Thymus (tissue), 14 donors: Measurements from ENCODE around the gene SRRM5. TPM values are rescaled to one million over a fixed set of nuclear protein-coding genes. Genes with fewer than 3 reads are reported as not detected.

Experiments
- DNase-seq, 9 donors: peaks; one replicate each; pipeline ENCODE4 v3.0.0-alpha.2; 2013; ENCODE audit warnings: low spot score in 9 of 9, low read depth in 6 of 9, missing footprints in 1 of 9
- H3K27ac ChIP-seq, 2 donors: one replicate each; pipeline ENCODE4 v1.5.1; 2013; ENCODE audit warnings: control low read depth in 1 of 2, low read depth in 1 of 2, low read length in 1 of 2, mild to moderate bottlenecking in 1 of 2, moderate library complexity in 1 of 2
- H3K27me3 ChIP-seq, 2 donors: one replicate each; pipeline ENCODE4 v1.5.1; 2013; ENCODE audit warnings: low read length in 1 of 2; ENCODE audit not compliant: control insufficient read depth in 2 of 2, insufficient read depth in 1 of 2
- H3K36me3 ChIP-seq, 2 donors: one replicate each; pipeline ENCODE4 v1.5.1; 2013; ENCODE audit warnings: low read length in 1 of 2, mild to moderate bottlenecking in 1 of 2, moderate library complexity in 1 of 2; ENCODE audit not compliant: control insufficient read depth in 2 of 2, insufficient read depth in 2 of 2
- H3K4me1 ChIP-seq, 2 donors: one replicate each; pipeline ENCODE4 v1.5.1; 2013; ENCODE audit warnings: low read length in 2 of 2; ENCODE audit not compliant: control insufficient read depth in 2 of 2, insufficient read depth in 2 of 2
- H3K4me3 ChIP-seq, 2 donors: one replicate each; pipeline ENCODE4 v1.5.1; 2013; ENCODE audit warnings: low read length in 2 of 2, control low read depth in 1 of 2, mild to moderate bottlenecking in 1 of 2
- H3K9me3 ChIP-seq, 2 donors: one replicate each; pipeline ENCODE4 v1.5.1; 2013; ENCODE audit warnings: low read length in 1 of 2, mild to moderate bottlenecking in 1 of 2; ENCODE audit not compliant: control insufficient read depth in 2 of 2, insufficient read depth in 1 of 2
- WGBS: extraction: QIAGEN DNeasy Blood & Tissue Kit; methylation state at CpG from one replicate; pipeline ENCODE4 v1.1.7; 2013; 5-methylcytosine and 5-hydroxymethylcytosine counted together
- long read RNA-seq, 10 donors: transcript quantifications; one replicate each; lab custom pipeline, GENCODE V29; 2026
- polyA plus RNA-seq: library from polyadenylated mRNA; stranded (reverse); fragments of 200-250 nt; gene quantifications from one replicate; pipeline ENCODE4 v1.2.3, GENCODE V29; 2013
- total RNA-seq: library from RNA; stranded (reverse); fragments of 120-200 nt; gene quantifications from one replicate; pipeline ENCODE4 v1.2.4, GENCODE V29; 2013
- donor health status: healthy.

Gene SRRM5, protein sequence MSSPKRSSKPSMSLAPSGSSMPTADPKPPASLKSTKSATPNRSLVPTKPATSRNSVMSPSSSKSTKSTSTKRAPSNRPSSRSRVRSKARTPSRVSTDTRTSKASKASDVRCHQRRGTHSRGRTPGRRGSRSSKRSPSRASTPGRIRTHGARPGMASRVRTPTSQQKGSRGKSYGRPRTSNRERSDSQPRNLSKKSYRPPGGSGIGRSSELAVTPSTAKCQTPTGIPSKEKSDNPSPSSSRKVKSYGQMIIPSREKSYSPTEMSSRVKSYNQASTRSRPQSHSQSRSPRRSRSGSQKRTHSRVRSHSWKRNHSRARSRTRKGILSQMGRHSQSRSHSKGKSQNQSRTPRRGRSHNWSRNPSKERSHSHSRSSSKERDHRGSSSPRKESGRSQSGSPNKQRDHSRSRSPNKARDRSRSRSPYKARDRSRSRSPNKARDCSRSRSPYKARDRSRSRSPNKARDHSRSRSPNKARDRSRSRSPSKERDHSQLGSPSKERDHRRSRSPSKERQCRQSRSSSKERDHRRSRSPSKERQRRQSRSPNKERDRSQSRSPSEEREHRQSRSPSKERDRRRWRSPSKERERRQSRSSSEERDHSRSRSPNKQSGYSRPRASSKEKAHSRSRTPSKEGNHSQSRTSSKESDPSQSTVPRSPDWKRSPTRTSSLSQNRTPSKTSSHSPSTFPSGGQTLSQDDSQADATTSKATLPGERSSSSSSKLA
- 0.05 TPM for total RNA-seq
- 0.39 TPM for polyA plus RNA-seq
- long read RNA-seq, donor 1, partial matches to known transcripts = 10 of 10 reads
- long read RNA-seq, donor 1, other reads (novel, unspliced or antisense) = 0 of 10 reads
- long read RNA-seq, donor 2, partial matches to known transcripts = 0 of 3 reads
- long read RNA-seq, donor 2, other reads (novel, unspliced or antisense) = 0 of 3 reads
- long read RNA-seq, donor 3, partial matches to known transcripts = 41 of 206 reads
- long read RNA-seq, donor 3, other reads (novel, unspliced or antisense) = 164 of 206 reads
- long read RNA-seq, donor 4, partial matches to known transcripts = 98 of 98 reads
- long read RNA-seq, donor 4, other reads (novel, unspliced or antisense) = 0 of 98 reads
- long read RNA-seq, donor 5 = 0 reads
- long read RNA-seq, donor 6, partial matches to known transcripts = 0 of 1 reads
- long read RNA-seq, donor 6, other reads (novel, unspliced or antisense) = 0 of 1 reads
- long read RNA-seq, donor 7, partial matches to known transcripts = 0 of 2 reads
- long read RNA-seq, donor 7, other reads (novel, unspliced or antisense) = 0 of 2 reads
- long read RNA-seq, donor 8, partial matches to known transcripts = 0 of 1 reads
- long read RNA-seq, donor 8, other reads (novel, unspliced or antisense) = 0 of 1 reads
- long read RNA-seq, donor 9 = 0 reads
- long read RNA-seq, donor 10, partial matches to known transcripts = 0 of 1 reads
- long read RNA-seq, donor 10, other reads (novel, unspliced or antisense) = 0 of 1 reads

GRCh38 chr19:43611788-43612187, at the start of gene SRRM5:
SRRM5 (plus strand) TSS chr19:43612088; CDS start chr19:43612122, 34 bp downstream.
- H3K36me3 ChIP-seq = peaks cover 42 to 47% of the 10 kb centered on the region in 2 donors

DNA sequence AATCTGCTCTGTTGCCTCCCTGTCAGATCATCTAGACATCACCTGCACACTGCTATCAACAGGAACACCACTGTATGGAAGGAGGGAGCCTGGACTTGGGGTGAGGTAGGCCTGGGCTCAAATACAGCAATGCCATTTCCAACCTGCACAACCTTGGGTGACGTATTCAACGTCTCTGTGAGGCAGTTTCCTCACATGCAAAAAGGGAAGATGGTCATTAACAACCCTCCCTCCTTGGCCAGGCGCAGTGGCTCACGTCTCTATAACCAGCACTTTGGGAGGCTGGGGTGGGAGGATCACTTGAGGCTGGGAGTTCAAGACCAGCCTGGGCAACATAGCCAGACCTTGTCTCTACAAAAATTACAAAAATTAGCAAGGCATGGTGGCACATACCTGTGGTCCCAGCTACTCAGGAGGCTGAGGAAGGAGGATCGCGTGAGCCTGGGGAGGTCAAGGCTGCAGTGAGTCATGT, 49.6 kb upstream of the SRRM5 start:
- Histone ChIP-seq H3K4me1 (peaks cover 24 to 42% of the 10 kb centered on the region in 2 donors), H3K36me3 (peaks cover 6 to 20% of the 10 kb centered on the region in 2 donors), H3K27ac (peak overlapping the region; percentile 95 to 98), H3K9me3 (peaks cover 0 to 3% of the 10 kb centered on the region in 2 donors), H3K27me3 (no peaks in the 10 kb centered on the region), H3K4me3 (peak overlapping the region; percentile 2 to 17)
- WGBS = 42% methylated on average over 6 of the region's 6 CpGs
- peak in 1 of 9 donors; percentile 46 for DNase-seq

More at GRCh38 chr19:43611788-43612187, at the start of gene SRRM5:
- Histone ChIP-seq H3K27me3 (no peaks in the 10 kb centered on the region), H3K4me3 (no peak within 1 kb of the TSS), H3K9me3 (no peaks in the 10 kb centered on the region), H3K4me1 (peaks cover 0 to 4% of the 10 kb centered on the region in 2 donors), H3K27ac (no peak within 1 kb of the TSS)
- 98% methylated on average over 3 of the region's 3 CpGs for WGBS
- no peak for DNase-seq

DNA sequence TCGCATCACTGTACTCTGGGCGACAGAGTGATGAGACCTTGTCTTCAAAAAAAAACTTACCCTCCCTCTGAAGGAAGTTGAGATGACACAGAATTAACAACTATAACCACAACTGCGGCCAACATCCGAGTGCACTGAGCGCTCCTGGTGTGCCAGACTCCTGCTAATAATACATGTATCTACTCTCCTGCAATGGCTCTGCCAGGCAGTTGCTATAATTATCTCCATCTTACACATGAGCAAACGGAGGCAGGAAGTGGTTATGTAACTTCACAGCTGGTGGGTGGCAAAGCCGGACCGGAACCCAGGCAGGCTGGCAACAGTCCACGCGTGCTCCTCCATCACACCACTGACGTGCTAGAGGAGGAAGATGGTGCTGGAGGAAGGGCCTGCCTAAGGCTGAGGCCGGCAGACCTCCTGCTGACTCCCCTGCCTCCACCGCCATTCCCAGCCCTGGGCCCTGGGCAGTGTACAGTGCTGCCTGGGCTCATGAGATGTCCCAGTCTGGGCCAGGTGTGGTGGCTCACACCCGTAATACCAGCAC, 49.1 kb upstream of the SRRM5 start:
- H3K36me3 ChIP-seq = peaks cover 6 to 17% of the 10 kb centered on the region in 2 donors
- DNase-seq = peak; percentile 48 to 91 (median 71)
- H3K4me3 ChIP-seq = peak overlapping the region; percentile 2 to 17
- H3K4me1 ChIP-seq = peaks cover 24 to 42% of the 10 kb centered on the region in 2 donors
- H3K27me3 ChIP-seq = no peaks in the 10 kb centered on the region
- whole genome bisulfite sequencing = 9% methylated on average over 14 of the region's 14 CpGs
- H3K9me3 ChIP-seq = peaks cover 0 to 3% of the 10 kb centered on the region in 2 donors
- H3K27ac ChIP-seq = peak overlapping the region; percentile 95 to 98

DNA sequence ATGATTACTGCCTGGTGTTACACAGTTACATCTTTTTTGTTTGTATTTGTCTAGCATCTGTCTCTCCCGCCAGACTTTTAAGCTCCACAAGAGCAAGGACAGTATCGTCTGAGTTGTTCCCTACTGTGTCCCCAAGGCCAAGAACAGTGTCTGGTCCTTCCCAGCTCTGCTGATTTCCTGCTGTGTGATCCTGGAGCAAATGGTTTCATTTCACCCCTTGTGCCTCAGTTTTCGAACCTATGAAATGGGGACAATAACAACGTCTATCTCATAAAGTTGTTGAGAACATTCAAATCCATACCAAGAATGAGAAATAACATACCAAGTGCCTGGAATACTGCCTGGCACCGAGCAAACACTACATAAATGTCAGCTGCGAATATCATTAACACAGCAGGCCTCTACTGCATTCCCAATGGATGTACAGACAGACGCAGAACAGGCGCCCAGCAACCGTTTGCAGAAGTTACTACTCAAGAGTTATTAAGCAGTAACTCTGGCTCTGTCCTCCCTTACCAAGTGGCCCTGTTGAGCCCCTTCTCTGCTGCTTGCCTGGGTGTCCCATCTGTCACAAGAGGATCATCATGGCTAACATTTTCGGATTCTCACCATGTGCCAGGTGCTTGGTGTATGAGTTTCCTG, 48.0 kb upstream of the SRRM5 start:
- WGBS = 96% methylated on average over 10 of the region's 10 CpGs
- Histone ChIP-seq H3K4me3 (no peak overlapping the region), H3K9me3 (peaks cover 0 to 3% of the 10 kb centered on the region in 2 donors), H3K4me1 (peaks cover 24 to 42% of the 10 kb centered on the region in 2 donors), H3K27ac (peak overlapping the region; percentile 95 to 98), H3K27me3 (no peaks in the 10 kb centered on the region), H3K36me3 (peaks cover 3 to 17% of the 10 kb centered on the region in 2 donors)
- DNase-seq = peak in 1 of 9 donors; percentile 31

DNA sequence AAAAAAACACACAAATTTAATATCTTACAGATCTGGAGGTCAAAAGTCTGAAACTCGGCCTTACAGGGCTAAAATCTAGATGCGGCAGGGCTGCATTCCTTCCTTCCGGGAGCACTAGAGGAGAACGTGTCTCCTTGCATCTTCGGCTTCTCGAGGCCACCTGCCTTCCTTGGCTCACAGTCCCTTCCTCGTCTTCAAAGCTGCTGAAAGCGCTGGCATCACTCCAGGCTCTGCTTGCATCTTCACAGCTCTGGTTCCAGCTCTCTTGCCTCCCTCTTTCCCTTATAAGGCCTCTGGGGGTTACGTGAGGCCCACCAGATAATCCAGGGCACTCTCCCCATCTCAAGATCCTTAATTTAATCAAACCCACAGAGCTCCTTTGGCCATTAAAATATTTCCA, 47.1 kb upstream of the SRRM5 start:
- Histone ChIP-seq H3K27me3 (no peaks in the 10 kb centered on the region), H3K9me3 (peaks cover 0 to 3% of the 10 kb centered on the region in 2 donors), H3K36me3 (peaks cover 3 to 15% of the 10 kb centered on the region in 2 donors), H3K27ac (no peak overlapping the region), H3K4me3 (no peak overlapping the region), H3K4me1 (peaks cover 24 to 42% of the 10 kb centered on the region in 2 donors)
- WGBS = 39% methylated on average over 9 of the region's 9 CpGs
- no peak for DNase-seq

DNA sequence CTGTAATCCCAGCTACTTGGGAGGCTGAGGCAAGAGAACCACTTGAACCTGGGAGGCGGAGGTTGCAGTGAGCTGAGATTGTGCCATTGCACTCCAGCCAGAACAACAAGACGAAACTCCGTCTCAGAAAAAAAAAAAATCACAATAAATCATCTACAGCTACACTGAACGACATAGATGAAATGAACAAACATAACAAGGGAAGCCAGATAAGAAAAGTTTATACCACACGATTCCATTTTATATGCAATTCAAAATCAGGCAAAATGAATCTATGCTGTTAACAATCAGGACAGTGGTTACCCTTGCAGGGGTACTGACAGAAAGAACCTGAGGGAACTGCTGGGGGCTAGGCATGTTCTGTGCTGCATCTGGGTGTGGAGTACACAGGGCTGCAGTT, 42.2 kb upstream of the SRRM5 start:
- no peaks in the 10 kb centered on the region for H3K9me3 ChIP-seq
- peaks cover 4 to 17% of the 10 kb centered on the region in 2 donors for H3K36me3 ChIP-seq
- no peak for DNase-seq
- peak overlapping the region; percentile 40 to 64 for H3K27ac ChIP-seq
- no peaks in the 10 kb centered on the region for H3K27me3 ChIP-seq
- WGBS = 91% methylated on average over 5 of the region's 5 CpGs
- H3K4me3 ChIP-seq = no peak overlapping the region
- peaks cover 7 to 23% of the 10 kb centered on the region in 2 donors for H3K4me1 ChIP-seq

GRCh38 chr19:43570174-43570791, 41.6 kb upstream of the SRRM5 start:
- H3K4me3 ChIP-seq = no peak overlapping the region
- peak in 1 of 9 donors; percentile 52 for DNase-seq
- peak overlapping the region; percentile 52 to 64 for H3K27ac ChIP-seq
- H3K9me3 ChIP-seq = no peaks in the 10 kb centered on the region
- 86% methylated on average over 5 of the region's 5 CpGs for WGBS
- no peaks in the 10 kb centered on the region for H3K27me3 ChIP-seq
- H3K36me3 ChIP-seq = peaks cover 4 to 17% of the 10 kb centered on the region in 2 donors
- H3K4me1 ChIP-seq = peaks cover 7 to 24% of the 10 kb centered on the region in 2 donors
